GM19099 (cell line): ENCODE measurements around the gene PCNX3.

Experiments used
- POLR2A ChIP-seq: IDR thresholded peaks from 3 replicates; pipeline ENCODE4 v1.6.1; 2011; ENCODE audit warnings: low read depth; ENCODE audit not compliant: insufficient read length; ENCODE audit errors: extremely low read depth

PCNX3 gene

DNA sequence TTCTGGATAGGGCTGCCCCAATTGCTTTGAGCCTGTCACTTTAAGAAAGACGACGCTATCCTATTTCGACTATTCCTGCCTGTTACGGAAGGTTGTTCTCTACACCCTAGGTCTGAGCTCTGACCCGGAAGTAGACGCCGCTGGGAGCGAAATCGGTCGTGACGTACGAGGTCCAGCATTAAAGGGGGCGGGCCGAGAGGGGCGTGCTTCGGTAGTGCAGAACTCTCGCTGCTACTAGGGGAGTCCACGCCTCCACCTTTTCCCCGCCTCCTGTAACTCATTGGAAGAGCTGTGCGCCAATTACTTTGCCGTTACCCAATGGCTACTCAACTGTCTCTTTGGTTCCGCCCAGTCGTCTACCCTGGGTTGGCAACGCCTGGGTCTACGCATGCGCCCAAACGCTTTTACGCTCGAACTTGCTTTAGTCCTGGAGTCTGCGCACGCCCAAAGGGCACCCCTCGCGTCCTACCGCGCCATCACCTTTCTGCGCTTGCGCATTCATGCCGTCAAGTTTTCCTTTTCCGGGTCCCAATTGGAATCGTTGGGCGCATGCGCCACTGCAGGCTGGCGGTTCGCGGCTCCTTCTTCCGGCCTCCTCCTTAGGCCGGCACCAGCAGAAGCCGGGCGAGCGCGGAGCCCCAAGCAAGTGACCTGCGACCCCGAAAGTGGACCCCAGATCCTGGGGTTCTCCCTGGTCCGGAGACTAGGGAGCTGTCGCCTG lies at the start of gene PCNX3:
PCNX3 (plus strand) TSS at position 548 of the 721 bp plus-strand sequence. CDS start 536 bp downstream, outside the sequence.
- TF ChIP-seq POLR2A = peak; percentile 63

DNA sequence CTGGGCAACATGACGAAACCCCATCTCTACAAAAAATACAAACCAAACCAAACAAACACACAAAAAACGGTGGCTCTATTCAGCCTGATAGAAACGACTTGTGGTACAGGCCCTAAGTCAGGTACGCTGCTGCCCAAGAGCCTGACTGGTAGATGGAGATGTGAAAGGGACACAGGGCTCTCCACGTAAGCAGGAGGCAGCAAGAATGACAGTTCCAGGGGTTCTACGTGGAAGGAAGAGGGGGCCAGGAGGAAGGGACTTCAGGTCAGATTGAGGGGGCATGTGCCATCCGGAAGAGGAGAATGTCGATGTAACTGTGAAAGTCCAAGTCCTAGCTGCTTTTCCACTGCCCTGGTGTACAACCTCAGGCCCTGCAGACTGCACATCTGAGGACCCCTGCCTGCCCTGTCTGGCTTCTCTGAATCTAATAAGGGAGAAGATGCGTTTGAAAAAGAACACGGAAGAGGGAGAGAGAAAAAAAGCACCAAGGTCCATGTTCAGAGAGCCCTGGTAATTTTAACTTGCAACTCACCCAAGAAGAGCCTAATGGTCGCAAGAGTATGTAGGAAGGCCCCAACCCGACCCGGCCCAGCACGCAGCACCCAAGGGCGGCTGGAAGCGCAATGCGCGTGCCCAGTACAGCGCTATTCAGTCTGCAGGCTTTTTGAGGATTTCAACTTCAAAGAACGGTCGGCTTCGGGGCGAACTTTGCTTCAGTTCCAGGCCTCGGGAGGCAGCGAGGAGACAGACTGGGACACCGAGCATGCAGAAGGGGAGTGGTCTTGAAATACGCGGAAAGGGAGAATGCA lies 46.2 kb upstream of the PCNX3 start:
- TF ChIP-seq POLR2A = no peak

DNA sequence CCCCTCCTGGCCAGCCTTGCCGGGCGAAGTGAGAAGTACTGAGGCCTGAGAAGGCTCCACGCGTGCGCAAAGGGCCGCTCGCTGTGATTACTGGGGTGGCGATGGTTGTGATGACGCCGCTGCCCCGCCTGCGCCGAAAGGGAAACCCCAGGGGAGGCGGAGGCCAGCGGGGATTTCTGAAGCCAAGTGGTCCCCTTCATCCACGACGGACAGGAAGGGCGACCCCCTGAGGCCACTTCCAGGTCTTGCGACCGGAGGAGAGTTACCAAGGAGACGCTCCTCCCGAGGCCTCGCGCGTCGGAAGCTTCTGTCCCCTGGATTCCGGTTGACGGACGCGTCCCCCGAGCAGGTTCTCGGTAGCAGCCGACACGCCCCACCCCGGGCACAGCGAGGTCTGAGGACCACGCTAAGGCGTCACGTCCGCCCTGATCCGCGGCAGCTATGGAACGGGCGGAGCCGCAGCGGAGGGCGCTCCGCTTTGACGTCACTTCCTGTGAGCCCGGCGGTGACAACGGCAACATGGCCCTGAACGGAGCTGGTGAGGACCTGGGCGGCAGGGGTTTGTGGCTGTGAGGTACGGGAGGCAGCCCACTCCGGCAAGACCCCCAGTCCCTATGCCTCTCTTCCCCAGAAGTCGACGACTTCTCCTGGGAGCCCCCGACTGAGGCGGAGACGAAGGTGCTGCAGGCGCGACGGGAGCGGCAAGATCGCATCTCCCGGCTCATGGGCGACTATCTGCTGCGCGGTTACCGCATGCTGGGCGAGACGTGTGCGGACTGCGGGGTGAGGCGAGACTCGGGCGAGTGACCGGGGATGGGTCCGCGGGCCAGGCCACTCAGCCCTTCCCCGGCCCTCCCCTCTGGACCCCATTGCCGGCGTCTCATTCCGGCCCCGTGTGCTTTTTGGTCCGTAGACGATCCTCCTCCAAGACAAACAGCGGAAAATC lies 45.3 kb upstream of the PCNX3 start, which contains the start of gene ZNRD2:
ZNRD2 (plus strand) TSS at position 505 of the 946 bp plus-strand sequence; CDS start at position 520, 15 bp downstream.
- peak; percentile 75 for TF ChIP-seq POLR2A

DNA sequence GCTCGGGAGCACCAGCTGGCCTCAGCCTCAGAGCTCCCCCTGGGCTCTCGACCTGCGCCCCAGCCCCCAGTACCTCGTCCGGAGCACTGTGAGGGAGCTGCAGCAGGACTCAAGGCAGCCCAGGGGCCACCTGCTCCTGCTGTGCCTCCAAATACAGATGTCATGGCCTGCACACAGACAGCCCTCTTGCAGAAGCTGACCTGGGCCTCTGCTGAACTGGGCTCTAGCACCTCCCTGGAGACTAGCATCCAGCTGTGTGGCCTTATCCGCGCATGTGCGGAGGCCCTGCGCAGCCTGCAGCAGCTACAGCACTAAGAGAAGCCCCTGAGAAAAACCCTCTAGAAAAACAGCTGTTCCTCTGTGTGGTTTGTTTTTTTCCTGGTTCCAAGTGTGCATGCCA lies 44.2 kb upstream of the PCNX3 start:
- no peak for TF ChIP-seq POLR2A

DNA sequence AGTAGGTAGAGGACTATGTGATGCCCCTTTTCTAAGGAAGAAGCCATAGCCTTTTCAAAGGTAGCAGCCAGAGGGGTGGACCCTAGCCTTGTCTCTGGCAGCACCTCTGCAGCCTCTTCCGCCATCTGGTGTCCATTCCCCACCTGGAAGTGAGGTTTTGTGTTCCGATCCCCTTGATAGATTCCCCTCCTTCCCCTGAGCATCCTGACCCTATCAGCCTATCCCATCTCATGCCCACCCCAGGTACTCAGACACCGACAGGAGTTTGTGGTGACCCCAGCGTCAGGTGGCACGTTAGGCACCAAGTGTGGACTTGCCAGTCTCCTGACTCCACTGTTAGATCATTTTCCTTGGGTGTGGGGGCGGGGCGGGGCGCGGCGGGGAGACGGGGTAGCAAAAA lies 43.6 kb upstream of the PCNX3 start:
- TF ChIP-seq POLR2A = no peak

DNA sequence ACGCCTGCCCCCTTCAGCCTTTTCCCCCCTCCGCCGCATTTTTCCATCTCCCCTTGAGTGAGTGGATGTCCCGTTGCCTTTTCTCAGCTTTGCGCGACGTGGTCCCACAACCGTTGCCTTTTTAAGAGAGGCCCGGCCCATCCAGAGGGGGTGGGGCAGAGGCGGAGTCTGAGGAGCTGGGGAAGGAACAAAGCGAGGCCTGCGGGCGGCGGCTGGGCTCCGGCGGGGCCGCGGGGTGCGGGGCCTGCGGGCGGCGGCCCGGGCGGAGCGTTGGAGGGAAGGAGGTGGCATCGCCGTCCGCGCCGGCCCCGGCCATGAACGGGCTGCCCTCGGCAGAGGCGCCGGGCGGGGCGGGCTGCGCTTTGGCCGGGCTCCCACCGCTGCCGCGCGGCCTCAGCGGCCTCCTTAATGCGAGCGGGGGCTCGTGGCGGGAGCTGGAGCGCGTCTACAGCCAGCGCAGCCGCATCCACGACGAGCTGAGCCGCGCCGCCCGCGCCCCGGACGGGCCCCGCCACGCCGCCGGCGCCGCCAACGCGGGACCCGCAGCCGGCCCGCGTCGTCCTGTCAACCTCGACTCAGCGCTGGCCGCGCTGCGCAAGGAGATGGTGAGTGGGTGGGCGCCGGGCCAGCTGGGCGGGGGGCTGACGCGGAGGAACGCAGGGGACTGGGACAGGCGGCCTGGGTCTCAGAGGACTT lies 43.1 kb upstream of the PCNX3 start, which contains the start of gene FAM89B:
FAM89B (plus strand) TSS at position 183 of the 696 bp plus-strand sequence; CDS start at position 315, 132 bp downstream.
- TF ChIP-seq POLR2A = peak; percentile 51

DNA sequence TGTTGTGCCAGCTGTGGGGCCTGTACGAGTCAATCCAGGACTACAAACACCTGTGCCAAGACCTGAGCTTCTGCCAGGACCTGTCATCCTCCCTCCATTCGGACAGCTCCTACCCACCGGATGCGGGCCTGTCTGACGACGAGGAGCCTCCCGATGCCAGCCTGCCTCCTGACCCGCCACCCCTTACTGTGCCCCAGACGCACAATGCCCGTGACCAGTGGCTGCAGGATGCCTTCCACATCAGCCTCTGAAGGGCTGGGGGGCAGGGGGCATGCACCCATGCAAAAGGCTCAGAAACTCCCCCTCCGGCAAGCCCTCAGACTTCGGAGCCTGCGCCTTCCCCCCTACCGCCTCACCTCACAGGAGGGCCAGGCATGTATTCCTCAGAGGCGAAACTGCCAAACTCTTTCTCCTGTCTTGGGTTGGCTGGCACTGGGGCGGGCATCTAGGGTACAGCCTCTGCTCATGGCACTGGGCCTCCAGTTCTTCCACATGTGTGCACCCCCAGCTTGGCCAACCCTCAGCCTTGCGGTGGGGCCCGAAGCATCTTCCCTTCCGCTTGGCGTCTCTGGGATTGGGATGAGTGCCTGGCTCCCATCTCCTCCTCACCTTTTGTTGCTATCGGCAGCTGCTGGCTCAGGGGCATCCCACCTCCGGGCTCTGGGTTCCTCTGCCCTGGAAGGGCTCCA lies 42.0 kb upstream of the PCNX3 start:
- TF ChIP-seq POLR2A = no peak

DNA sequence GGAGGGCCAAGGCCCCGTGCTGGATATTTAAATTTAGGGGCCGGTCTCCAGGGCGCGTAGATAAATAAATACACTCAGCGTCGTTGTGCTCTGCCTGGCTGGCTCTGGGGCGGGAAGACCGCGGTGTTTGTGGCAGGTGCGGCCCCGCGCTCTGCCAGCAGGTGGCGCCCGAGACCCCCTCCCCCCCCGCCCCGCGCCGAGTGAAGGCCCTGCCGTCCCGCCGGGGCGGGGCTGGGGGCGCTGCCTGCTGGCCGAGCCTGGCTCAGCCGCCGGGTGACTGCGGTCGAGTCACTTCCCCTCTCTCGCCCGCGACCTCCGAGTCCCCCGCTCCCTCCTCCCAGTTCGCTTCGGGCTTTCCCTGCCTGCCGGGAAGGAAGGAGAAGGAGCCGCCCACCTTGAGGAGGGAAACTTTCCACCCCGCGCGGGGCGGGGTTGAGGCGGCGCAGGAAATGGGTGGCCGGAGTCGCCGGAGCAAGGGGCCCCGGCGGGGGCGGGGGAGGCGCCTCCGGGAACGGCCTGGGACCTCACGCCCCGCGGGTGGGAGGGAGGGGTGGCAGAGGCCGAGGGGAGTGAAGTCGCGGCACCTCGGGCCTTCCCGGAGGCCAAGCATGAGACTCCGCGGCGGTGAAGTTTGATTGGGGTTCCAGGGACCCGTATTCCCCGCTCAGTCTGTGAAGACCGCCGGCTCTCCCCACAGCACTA lies 41.3 kb upstream of the PCNX3 start:
- TF ChIP-seq POLR2A = peak; percentile 15

DNA sequence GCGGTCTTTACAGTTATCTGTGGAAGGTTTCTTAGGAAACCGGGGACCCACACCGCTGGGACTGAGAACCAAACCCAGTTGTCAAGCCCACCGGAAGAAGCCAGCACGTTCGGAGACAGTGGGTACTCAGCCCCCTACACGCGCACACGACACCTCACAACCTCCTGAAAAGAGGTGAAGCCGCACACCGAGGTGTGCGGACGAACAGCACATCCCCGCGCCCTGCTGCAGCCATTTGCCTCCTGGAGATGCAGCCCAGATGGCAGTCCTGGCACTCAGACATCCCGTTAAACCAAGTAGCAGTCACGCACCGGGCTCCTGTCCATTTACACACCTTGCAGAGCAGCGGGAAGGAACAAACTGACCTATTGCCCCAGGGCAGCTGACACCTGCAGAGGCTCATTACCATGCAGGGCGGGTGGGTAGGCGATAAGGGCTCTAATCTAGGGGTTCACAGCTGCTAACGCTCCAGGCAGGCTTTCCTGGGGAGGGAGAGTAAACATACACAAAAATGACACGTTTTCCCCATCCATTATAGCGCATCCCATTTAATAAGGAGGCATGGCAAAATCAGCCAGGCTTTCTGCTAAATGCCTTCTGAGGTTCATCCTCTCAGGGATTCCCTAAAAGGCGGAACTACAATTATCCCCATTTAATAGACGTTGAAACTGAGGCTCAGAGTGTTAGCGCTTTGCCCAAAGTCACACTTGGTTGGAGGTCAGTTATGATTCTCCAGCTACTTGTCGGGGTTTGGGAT lies 40.6 kb upstream of the PCNX3 start:
- peak; percentile 11 for TF ChIP-seq POLR2A

DNA sequence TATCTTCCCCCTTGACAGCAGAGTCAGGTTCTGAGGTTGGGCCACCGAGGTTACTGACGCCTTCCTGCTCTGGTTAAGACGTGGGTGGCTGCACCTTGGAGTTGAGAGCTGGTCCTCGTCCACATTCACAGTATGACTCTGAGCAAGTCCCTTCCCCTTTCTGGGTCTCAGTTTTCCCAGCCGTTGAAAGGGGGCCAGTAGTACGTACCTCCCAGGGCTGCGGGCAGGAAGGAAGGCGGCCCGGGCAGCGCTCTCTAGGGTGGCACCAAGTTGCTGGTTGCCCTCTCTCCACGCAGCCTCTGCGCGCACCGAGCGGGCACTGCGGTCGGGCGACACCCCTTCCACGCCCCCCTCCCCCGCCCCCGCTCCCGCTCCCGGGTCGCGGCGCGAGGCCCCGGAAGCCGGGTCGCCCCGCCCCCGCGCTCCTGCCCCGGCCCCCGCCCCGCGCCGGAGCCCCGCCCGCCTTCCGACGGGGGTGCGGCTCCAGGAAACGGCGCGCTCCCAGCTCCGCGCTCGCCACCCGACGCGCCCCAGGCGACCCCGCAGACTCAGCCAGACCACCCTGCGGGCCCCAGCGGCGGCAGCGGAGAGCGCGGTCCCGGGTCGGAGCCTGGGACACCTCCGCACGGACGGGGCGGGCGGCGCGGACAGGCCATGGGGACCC lies 39.9 kb upstream of the PCNX3 start, which contains the start of gene EHBP1L1:
EHBP1L1 (plus strand) TSS at position 486 of the 664 bp plus-strand sequence. CDS start 250 bp downstream, outside the sequence.
- TF ChIP-seq POLR2A = peak; percentile 1

DNA sequence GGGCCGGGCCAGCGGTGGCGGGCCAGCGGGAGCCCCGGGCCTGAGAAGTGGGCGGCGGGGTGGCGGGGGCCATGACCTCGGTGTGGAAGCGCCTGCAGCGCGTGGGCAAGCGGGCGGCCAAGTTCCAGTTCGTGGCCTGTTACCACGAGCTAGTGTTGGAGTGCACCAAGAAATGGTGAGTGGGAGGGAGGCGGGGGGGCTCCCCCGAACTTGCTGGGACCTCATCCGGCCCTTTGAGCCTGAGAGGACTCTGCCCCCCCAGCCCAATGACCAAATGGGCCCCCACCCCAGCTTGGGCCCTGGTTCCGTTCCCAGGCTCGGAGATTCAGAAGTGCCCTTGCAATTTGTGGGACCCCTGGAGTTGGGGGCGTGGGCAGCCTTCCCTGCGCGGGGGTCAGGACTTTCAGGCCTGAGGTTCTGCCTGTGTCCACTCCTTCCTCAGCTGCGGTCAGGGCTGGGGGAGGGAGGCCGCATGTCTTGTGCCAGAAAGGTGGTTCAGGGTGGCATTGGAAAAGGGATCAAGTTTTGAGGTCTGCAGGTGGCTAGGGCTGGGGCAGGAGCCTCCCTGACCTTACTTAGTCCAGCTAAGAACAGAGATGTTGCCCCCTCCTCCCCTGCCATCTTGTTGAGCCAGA lies 39.2 kb upstream of the PCNX3 start:
- no peak for TF ChIP-seq POLR2A
